ENCODE measurements around the gene SKP1. TPM values are rescaled to one million over a fixed set of nuclear protein-coding genes. Genes with fewer than 3 reads are reported as not detected.
"Not testable (repeated sequence)": the region's sequence is repeated elsewhere in the genome, so short reads cannot be mapped to it uniquely, and the experiment has no call there.

Gene SKP1
- total RNA-seq, 3 donors from 2014 or later = 241 to 316 (median 281) TPM

DNA sequence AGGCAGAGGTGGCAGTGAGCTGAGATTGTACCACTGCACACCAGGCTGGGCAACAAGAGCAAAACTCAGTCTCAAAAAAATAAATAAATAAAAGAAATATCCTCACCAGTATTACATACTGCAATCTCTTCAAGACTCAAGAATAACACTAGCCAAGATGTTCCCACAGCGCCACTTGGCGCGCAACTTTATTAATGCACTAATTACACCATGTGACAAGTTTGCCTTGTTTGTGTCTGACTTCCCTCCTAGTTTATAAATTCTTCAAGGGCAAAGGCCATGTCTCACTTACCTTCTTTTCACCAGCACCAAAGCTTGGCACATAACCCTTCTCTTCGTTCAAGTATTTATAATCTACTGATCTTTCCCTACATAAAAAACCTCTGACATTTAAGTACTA lies 4.8 kb downstream of the SKP1 start:
- Histone ChIP-seq H3K4me1 (ENCODE audit: low read depth) (peaks cover 30% of the 10 kb centered on the region), H3K9me3 (no peaks in the 10 kb centered on the region), H3K4me3 (no peak overlapping the region), H3K36me3 (ENCODE audit: low read depth) (peaks cover 8% of the 10 kb centered on the region)
- DNase-seq = peak in 2 of 3 donors; percentile 68 to 90
- intact Hi-C loops (cut with DNase I, micrococcal nuclease) = no loop called here
- TF ChIP-seq, protein P1, sequence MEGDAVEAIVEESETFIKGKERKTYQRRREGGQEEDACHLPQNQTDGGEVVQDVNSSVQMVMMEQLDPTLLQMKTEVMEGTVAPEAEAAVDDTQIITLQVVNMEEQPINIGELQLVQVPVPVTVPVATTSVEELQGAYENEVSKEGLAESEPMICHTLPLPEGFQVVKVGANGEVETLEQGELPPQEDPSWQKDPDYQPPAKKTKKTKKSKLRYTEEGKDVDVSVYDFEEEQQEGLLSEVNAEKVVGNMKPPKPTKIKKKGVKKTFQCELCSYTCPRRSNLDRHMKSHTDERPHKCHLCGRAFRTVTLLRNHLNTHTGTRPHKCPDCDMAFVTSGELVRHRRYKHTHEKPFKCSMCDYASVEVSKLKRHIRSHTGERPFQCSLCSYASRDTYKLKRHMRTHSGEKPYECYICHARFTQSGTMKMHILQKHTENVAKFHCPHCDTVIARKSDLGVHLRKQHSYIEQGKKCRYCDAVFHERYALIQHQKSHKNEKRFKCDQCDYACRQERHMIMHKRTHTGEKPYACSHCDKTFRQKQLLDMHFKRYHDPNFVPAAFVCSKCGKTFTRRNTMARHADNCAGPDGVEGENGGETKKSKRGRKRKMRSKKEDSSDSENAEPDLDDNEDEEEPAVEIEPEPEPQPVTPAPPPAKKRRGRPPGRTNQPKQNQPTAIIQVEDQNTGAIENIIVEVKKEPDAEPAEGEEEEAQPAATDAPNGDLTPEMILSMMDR (IDR thresholded peaks at IDR 0.05) = no peak
- ATAC-seq = peak; percentile 54

DNA sequence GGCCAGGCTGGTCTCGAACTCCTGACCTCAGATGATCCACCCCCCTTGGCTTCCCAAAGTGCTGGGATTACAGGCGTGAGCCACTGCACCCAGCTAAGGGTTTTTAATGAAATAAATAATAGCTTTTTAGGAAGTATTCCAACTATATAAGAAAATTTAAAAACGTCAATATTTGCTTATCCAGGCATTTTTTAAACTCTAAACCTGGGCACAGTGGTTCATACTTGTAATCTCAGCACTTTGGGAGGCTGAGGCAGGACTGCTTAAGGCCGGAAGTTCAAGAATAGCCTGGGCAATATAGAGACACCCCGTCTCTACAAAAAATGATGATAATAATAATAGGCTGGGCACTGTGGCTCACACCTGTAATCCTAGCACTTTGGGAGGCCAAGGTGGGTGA lies 14.2 kb downstream of the SKP1 start:
- Histone ChIP-seq H3K9me3 (no peaks in the 10 kb centered on the region), H3K36me3 (ENCODE audit: low read depth) (no peaks in the 10 kb centered on the region), H3K4me1 (ENCODE audit: low read depth) (no peaks in the 10 kb centered on the region), H3K4me3 (no peak overlapping the region)
- no peak for DNase-seq
- TF ChIP-seq, protein P1 (IDR thresholded peaks at IDR 0.05) = no peak
- no peak for ATAC-seq
- intact Hi-C loops (cut with DNase I, micrococcal nuclease) = no loop called here

DNA sequence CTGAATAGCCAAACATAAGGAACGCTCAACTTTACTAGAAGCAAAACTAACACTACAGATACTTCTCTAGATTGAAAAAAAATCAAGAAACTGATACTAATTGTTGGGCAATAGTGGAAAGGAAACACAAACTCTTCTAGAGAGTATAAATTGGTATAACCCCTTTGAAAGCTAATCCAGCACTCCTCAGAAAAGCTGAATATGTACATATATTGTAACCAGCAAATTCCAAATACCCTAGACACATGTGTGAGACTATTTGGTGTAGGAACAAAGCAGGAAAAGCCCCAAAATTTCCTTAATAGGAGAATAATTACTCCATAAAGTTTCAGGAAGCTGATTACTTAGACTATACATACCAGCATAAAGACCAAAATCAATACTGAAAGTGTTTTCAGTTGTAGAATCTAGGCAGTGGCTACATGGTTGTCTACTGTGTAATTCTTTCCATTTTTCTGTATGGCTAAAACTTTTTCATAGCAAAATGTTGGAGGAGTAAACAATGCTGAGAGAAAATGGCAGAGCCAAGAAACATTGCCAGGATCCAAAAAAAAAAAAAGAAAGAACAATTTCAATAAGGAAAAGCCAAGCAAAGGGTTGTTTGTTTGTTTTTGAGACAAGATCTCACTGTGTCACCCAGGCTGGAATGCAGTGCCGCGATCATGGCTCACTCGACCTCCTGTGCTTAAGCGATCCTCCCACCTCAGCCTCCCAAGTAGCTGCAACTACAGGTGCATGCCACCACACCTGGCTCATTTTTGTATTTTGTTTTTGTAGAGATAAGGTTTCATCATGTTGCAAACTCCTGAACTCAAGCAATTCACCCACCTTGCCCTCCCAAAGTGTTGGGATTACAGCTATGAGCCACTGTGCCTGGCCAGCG lies 15.0 kb downstream of the SKP1 start:
- TF ChIP-seq, protein P1 (IDR thresholded peaks at IDR 0.05) = no peak
- ATAC-seq (no peak), DNase-seq (no peak)
- no peak overlapping the region for H3K4me3 ChIP-seq
- H3K36me3 ChIP-seq (ENCODE audit: low read depth) = no peaks in the 10 kb centered on the region
- no peaks in the 10 kb centered on the region for H3K4me1 ChIP-seq (ENCODE audit: low read depth)
- intact Hi-C loops (cut with DNase I, micrococcal nuclease) = no loop called here
- no peaks in the 10 kb centered on the region for H3K9me3 ChIP-seq

DNA sequence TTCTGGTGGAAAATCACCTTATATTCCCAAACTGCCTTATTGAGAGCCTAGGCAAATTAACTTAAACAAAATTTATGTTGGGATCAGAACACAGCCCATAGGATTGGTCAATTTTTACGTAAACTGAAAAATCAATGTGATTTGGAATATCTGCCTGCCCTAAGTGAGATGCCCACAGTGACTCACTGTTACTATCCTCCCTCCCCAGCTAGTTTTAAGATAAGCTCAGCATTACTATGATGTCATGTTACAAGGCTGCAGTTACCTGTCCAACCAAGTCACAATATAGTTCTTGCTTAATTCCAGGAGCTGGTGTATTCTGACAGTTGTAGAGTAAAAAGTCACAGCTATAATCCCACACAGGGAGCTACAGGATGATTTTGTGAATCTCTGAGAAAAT lies 23.1 kb downstream of the SKP1 start:
- DNase-seq (no peak), ATAC-seq (no peak)
- TF ChIP-seq, protein P1 (IDR thresholded peaks at IDR 0.05) = no peak
- no peak overlapping the region for H3K4me3 ChIP-seq
- H3K4me1 ChIP-seq (ENCODE audit: low read depth) = no peaks in the 10 kb centered on the region
- intact Hi-C loops (cut with DNase I, micrococcal nuclease) = no loop called here
- H3K36me3 ChIP-seq (ENCODE audit: low read depth) = no peaks in the 10 kb centered on the region
- H3K9me3 ChIP-seq = no peaks in the 10 kb centered on the region

DNA sequence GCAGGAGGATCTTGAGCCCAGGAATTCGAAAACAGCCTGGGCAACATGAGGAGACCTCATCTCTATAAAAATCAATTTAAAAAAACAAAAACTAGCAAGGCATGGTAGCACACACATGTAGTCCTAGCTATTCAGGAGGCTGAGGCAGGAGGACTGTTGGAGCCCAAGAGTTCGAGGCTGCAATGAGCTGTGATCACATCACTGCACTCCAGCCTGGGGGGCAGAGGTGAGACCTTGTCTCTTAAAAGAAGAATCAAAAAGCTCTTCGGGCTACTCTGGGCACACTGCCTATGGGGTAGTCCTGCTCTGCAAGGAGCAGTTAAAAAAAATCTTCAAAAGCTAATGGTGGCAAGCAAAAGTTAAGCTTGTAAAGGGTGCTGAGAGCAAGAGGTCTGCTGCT lies 23.5 kb downstream of the SKP1 start:
- no peaks in the 10 kb centered on the region for H3K36me3 ChIP-seq (ENCODE audit: low read depth)
- DNase-seq = no peak
- TF ChIP-seq, protein P1 (IDR thresholded peaks at IDR 0.05) = no peak
- H3K9me3 ChIP-seq = no peaks in the 10 kb centered on the region
- H3K4me1 ChIP-seq (ENCODE audit: low read depth) = no peaks in the 10 kb centered on the region
- intact Hi-C loops (cut with DNase I, micrococcal nuclease) = no loop called here
- H3K4me3 ChIP-seq = no peak overlapping the region
- no peak for ATAC-seq

DNA sequence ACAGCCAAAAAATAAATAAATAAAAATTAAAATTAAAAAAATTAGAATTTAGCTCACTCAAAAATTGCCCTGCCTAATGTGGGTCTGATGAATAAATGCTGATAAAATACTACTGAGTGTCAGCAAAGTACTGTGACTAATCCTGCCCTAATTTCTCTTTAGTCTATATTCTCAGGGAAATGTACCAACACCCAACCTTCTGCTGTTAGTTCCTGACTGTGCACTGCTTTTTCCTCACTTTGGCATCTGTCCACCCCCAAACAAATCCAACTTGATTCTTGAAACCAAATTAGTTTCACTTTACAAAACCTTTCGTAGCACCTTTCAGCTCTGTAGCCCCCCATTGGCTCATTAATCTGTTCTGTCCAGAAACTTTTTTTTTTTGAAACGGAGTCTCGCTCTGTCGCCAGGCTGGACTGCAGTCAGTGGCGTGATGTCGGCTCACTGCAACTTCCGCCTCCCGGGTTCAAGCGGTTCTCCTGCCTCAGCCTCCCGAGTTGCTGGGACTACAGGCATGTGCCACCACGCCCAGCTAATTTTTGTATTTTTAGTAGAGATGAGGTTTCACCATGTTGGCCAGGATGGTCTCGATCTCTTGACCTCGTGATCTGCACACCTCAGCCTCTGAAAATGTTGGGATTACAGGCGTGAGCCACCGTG lies 24.4 kb downstream of the SKP1 start:
- H3K36me3 ChIP-seq (ENCODE audit: low read depth); DNase-seq; H3K9me3 ChIP-seq; intact Hi-C loops (cut with DNase I, micrococcal nuclease); ATAC-seq; H3K4me3 ChIP-seq; H3K4me1 ChIP-seq (ENCODE audit: low read depth): not testable (repeated sequence)

Measured in mucosa of descending colon (tissue), 3 donors.